NCI-H1417 (cell line): ENCODE measurements around the gene ZFYVE9.
"Not testable (repeated sequence)": the region's sequence is repeated elsewhere in the genome, so short reads cannot be mapped to it uniquely, and the experiment has no call there.

Experiments used
- DNase-seq, 3 experiments: peaks; one replicate each; lab custom pipeline; 2025; lab: John Stamatoyannopoulos, UW

Gene ZFYVE9

DNA sequence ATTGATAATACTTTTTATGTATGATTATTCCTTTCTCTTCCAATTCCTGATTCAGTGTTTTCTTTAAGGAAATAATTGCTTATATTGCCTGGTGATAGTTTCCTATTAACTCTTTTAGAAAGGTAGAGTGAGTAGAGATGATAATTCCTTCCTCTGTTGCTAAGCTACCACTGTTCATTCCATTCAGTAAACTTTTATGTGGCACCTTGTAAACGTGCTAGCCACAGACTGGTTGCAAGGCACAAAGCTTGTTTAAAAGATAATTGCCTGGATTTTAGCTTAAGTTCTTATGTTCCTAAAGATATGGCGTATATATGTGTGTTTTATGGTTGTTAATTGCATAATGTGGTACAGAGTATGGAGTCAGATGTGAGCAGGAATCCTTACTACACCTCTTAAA lies 3.2 kb downstream of the ZFYVE9 start:
- DNase-seq = peak in 1 of 3 experiments; percentile 27

DNA sequence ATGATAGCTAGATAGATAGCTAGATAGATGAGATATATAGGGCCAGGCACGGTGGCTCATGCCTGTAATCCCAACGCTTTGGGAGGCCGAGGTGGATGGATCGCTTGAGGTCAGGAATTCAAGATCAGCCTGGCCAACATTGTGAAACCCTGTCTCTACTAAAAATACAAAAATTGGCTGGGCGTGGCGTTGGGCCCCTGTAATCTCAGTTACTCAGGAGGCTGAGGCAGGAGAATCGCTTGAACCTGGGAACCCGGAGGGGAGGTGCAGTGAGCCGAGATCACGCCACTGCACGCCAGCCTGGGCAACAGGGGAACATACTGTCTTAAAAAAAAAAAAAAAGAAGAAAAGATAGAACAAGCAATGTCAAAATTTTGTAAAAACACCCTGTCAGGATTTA lies 8.6 kb downstream of the ZFYVE9 start:
- not testable (repeated sequence) for DNase-seq

DNA sequence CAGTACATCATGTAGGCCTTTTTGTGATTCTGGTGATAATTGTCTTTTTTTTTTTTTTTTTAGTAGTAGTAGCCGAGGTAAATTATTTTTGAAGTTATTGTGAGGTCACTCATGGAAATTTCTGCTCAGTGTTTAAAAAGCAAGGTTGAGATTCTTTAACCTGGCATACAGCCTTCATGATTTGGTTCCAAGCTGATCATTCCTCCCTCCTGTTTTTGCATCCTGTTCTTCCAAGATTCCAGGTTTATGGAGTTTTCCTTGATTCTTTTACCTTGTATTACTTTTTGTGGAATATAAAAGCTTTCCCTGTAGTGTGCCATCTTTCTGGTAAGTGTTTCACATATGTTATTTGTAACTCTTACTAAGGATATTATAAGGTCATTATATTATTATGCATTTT lies 9.1 kb downstream of the ZFYVE9 start:
- DNase-seq = no peak

DNA sequence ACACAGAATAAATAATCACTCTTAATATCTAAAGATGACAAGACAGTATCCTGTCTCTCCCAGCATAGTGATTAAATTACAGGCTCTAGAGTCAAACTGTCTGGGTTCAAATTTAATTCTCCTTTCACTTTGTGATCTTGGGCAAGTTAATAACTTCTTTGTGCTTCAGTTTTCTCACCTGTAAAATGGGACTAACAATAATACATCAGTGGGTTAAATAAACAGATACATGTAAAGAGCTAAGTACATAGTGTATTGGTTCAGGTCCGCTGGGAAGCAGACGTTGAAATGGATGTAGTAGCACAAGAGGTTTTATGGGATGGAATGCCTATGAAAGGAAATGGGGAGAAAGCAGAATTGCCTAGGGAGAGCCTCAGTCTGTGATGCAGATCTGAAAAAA lies 10.7 kb downstream of the ZFYVE9 start:
- DNase-seq = no peak

DNA sequence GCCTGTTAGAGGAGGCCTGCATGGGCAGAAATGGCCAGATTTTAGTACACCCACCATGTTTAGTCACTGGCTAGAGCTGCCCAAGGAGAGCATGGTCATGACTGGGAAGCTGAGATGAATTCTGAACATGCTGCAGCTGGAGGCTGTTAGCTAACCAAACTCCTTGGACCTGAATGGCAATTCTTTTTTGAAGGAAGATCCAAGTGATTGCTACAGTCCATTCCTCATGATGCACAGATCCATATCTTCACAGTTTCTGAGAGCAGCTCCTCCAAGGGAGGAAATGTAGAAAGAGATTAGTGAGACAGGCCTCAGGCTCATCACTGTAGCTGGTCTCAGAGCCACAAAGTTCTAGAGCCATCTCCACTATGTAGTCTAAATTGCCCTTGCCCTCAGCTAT lies 11.1 kb downstream of the ZFYVE9 start:
- no peak for DNase-seq

DNA sequence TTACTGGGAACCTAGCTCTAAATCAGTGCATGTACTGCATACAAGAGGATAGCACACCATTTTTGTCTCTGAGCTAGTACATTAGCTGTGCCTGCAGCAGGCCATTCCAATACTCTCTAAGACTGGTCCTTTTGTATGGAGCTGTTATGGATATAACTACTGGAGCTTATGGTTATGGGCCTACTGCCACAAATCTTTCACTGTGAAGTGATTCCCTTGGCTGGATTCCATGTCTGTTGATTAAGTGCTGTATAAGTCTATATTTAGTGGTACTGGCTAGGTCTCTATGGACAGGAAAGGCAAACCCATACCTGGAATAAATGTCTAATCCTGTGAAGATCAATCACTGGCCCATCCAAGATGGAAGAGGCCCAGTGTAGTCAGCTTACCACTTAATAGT lies 12.0 kb downstream of the ZFYVE9 start:
- DNase-seq = no peak

DNA sequence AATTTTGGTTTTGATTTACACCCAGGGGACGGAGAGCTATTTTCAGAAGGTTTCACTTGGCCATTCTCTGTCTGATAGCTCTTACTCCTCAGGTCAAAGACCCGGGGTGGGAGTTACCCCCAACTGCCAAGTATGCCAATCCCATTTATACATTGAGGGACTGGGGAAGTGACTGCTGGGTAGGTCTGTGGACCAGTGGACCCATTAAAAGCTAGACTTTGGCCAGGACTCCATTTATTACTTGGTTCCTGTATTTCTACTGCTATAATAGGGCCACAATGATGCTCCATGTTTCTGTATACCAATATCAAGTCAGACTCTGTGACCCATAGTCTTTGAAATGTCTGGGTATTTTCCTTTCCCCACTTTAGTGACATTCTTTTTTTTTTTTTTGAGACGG lies 14.6 kb downstream of the ZFYVE9 start:
- DNase-seq = no peak

DNA sequence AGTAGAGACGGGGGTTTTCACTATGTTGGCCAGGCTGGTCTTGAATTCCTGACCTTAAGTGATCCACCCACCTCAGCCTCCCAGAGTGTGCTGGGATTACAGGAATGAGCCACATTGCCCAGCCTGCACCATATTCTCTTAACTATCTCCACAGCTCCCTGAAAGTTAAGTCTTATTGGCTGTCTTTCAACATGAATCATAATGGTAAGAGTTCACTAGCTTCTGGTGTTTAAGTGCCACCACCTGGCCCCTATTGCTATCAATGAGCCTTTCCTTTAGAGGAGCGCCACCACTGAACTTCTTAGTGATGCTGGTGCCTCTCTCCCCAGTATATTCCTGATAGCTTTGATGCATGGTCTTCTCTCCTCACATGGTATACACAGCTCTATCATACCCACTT lies 15.7 kb downstream of the ZFYVE9 start:
- DNase-seq = no peak

DNA sequence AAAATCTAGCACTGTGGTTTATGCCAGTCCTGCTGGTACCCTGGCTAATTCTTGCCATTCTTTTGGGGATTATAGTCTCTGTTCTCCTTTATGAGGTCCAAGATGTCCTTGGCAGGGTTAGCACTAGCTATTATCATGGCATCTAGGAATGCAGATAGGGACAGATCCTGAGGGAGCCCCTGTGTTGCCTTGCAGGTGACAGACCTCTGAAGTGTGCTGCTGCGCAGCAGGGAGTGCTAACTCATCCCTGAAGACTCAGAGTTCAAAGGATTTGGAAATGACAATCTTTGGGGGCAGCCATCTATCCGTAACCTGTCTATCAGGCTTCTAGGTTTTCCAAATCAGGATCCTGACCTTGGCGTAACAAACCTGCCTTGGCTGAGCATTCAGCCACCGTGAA lies 16.3 kb downstream of the ZFYVE9 start:
- no peak for DNase-seq

DNA sequence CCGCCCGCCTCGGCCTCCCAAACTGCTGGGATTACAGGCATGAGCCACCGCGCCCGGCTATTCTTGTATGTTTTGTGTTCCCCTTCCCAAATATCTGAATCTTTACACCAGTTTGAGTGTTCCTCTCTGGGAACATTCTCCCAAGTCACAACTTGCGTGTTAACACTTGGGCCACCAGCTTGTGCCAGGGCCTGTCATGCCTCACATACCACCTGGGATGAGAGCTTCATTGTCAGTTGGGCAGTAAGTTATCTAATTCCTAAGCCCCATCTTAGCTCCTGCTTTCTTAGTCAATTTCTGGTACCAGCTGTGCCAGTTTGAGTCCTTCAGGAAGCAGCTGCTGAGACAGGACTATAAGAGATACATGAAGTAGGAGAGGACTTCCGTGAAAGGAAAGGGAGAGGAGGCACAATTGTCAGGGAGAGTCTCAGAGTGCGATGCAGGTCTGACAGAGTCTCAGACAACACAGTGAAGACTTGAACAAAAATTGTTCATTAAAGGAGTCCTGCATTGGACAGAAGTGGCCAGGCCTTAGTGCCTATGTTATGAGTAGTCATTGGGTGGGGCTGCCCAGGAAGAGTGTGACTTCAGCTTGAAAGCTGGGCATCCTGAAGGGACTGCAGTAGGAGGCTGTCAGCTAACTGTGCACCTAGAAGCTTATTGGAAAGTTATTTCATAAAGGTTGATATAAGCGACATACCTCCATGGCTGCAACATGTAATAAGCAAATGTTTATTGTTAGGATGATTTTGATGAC lies 17.3 kb downstream of the ZFYVE9 start:
- no peak for DNase-seq

DNA sequence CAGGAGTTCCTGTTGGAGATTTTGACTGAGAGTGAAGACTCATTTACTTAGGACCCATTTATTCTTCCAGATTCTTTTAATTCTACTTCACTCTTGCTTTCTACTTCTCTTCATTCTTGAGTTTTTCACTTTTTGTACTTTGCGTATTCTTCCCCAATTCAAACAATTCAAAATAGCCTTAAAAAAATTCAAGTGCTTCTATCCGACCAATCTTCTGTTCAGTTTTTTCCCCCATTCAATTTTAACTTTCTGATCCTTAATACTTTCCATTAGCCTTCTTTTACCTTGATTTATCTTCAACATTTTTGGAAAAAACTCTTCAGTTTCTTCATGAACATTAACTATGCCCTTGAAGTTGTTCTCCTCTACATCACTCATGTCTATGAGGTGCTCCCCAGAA lies 21.1 kb downstream of the ZFYVE9 start:
- DNase-seq = no peak

DNA sequence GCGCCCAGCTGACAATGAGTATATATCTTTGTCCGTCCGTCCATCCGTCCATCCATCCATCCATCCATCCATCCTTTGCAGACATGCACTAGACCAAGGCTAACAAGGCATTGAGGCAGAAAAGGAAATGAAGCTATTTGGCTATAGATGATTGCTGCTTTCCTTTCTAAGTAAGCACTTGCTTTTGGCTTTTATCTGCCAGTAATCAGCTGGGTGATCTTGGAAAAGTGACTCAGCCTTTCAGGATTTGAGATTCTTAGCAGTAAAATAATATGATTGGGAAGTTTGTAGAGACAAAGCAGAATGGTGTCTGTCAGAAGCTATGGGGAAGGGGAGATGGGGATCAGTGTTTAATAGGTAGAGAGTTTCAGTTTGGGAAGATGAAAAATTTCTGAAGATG lies 22.7 kb downstream of the ZFYVE9 start:
- DNase-seq = no peak

DNA sequence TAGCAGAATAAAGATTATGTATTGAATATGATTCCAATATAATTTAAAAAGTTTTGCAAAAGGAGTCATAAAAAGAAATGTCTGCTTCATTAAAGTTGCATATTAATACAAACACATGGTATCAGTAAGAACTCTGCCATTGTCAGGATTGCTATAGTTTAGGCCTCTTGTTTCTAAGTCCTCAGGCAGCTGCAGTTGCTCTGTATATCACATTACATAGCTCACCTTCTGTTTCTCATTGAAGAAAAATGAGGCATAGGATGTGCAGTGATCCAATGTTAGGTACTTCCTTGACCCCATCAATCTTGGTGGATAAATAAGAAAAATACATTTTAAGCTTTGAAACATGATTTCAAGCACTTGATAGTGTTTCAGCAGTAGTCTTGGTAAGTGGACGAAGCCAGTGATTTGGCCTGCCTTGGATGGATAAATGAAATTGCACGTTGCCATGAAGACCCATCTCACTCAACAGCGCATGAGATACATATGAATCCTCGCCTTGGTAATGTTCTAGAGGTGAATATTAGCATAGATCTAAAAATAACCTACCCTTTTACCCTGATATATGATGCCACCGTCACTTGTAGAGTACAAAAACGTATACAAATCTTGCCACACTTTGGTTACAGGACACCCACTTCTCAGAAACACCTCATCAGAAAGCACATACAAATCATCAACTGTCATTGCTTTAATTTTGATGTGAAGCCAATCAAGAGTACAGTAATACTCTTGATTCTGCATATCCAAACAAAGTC lies 25.3 kb downstream of the ZFYVE9 start:
- peak in 1 of 3 experiments; percentile 37 for DNase-seq

DNA sequence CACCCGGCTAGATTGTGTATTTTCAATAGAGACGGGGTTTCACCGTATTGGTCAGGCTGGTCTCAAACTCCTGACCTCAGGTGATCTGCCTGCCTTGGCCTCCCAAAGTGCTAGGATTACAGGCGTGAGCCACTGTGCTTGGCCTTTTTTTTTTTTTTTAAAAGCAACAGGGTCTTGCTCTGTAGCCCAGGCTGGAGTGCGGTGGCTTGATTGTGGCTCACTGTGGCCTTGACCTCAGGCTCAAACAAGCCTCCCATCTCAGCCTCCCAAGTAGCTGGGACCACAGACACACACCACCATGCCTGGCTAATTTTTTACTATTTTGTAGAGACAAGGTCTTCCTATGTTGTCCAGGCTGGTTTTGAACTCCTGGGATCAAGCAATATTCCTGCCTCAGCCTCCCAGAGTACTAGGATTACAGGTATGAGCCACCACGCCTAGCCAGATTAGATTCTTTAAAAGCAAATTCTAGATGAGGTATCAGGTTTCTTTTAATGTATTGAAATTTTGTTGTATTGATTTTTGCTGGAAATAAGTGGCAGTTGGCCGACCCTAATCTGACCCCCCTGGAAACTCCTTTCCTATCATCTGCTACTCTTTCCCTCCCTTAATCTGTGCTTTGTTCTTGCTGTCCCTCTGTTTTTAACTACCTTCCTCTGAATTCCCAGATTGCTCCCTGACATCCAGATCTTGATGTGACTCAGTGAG lies 26.6 kb downstream of the ZFYVE9 start:
- DNase-seq = no peak

DNA sequence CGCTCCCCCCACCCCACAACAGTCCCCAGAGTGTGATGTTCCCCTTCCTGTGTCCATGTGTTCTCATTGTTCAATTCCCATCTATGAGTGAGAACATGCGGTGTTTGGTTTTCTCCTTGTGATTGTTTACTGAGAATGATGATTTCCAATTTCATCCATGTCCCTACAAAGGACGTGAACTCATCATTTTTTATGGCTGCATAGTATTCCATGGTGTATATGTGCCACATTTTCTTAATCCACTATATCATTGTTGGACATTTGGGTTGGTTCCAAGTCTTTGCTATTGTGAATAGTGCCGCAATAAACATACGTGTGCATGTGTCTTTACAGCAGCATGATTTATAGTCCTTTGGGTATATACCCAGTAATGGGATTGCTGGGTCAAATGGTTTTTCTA lies 29.3 kb downstream of the ZFYVE9 start:
- not testable (repeated sequence) for DNase-seq

DNA sequence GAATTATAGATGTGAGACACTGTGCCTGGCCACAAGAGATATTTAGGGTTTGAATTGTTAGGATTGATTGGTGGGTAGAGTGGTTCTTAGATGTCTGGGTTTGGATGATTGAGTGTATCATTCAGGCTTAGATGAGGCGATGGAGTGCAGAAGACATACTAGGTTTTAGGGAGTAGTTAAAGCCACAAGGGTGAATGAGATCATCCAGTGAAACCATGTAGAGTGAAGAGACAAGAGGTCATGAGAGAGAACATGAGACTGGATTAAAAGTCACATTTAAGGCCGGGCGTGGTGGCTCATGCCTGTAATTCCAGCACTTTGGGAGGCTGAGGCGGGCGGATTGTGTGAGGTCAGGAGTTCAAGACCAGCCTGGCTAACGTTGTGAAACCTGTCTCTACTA lies 37.2 kb downstream of the ZFYVE9 start:
- DNase-seq = no peak

DNA sequence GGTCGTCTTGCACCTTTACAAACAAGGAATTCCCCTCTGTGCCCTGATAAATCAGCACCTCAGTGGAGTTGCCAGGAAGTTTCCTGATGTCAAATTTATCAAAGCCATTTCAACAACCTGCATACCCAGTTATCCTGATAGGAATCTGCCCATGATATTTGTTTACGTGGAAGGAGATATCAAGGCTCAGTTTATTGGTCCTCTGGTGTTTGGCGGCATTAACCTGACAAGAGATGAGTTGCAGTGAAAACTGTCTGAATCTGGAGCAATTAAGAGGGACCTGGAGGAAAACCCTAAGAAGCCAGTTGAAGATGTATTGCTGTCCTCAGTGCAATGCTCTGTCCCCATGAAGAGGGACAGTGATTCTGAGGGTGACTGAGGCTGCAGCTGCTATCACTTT lies 38.3 kb downstream of the ZFYVE9 start:
- no peak for DNase-seq

DNA sequence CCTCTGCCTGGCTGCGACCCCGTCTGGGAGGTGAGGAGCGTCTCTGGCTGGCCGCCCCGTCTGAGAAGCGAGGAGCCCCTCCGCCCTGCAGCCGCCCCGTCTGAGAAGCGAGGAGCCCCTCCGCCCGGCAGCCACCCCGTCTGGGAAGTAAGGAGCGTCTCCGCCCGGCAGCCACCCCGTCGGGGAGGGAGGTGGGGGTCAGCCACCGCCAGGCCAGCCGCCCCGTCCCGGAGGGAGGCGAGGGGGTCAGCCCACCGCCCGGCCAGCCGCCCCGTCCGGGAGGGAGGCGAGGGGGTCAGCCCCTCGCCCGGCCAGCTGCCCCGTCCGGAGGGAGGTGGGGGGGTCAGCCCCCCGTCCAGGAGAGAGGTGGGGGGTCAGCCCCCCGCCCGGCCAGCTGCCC lies 39.9 kb downstream of the ZFYVE9 start:
- DNase-seq = not testable (repeated sequence)

DNA sequence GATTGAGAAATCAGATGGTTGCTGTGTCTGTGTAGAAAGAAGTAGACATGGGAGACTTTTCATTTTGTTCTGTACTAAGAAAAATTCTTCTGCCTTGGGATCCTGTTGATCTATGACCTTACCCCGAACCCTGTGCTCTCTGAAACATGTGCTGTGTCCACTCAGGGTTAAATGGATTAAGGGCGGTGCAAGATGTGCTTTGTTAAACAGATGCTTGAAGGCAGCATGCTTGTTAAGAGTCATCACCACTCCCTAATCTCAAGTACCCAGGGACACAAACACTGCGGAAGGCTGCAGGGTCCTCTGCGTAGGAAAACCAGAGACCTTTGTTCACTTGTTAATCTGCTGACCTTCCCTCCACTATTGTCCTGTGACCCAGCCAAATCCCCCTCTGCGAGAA lies 40.4 kb downstream of the ZFYVE9 start:
- DNase-seq = not testable (repeated sequence)

DNA sequence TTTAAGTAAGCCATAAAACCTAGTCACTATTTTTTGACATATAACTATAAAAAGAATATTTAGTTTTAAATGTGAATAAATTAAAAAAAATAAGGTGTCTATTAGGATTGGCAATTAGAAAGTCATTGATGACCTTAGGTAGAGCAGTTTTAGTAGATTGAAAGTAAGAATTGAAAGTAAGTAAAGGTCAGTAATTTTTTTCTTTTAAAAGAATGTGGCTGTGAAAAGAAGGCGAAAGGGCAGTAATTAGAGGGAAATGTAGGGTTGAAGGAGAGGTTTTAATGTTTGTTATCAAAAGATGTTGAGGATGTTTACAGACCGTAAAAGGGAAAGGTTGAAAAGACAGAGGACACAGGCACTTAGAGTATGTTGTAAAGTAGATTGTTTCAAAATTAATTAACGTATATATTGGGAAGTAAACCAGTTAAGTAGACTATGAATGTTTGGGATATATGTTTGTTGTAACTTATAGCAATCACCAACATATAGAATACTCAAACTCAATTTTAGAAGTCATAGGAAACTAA lies 41.0 kb downstream of the ZFYVE9 start:
- peak in 1 of 3 experiments; percentile 17 for DNase-seq

DNA sequence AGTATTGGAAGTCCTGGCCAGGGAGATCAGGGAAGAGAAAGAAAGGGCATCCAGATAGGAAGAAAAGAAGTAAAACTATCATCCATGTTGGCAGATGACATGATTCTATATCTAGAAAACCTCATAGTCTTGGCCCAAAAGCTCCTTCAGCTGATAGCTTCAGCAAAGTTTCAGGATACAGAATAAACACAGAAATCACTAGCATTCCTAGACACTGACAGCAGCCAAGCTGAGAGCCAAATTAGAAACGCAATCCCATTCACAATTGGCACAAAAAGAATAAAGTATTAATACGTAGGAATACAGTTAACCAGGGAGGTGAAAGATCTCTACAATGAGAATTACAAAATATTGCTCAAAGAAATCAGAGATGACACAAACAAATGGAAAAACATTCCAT lies 44.6 kb downstream of the ZFYVE9 start:
- DNase-seq = no peak

DNA sequence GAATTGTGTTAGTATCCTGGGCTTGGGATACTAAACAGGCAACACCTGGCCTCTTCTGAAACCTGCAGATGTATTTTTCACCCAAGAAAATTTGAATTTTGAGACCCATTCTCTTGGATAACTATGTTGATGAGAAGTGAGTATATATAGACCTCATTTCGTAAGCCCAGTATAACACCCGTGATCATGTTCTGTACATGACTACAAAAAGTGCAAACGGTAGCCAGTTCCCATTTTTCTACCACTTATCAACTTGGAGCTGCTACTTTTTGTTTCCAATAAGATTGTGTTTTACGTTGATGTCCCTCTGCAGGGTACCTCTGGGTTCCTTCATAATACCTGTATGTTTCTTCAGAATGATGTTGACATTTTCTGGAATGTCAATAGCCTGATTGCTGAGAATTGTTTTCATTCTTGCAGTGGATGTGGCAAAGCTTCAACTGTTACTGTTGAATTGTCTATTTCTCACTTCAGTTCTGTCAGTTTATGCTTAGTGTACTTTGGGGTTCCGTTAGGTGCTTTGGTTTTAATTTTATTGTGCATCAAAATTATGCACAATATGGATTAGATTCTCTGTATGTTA lies 48.1 kb downstream of the ZFYVE9 start:
- DNase-seq = no peak
